Mucosa of descending colon (tissue), 3 donors: ENCODE measurements around the gene IMPG2. TPM values are rescaled to one million over a fixed set of nuclear protein-coding genes. Genes with fewer than 3 reads are reported as not detected.

Experiments used
- ATAC-seq: fragments of 200-7000 bp; cut with Tn5 transposase; one replicate; pipeline ENCODE4 v1.9.1; 2020; ENCODE audit warnings: mild to moderate bottlenecking, moderate library complexity
- DNase-seq, 3 donors: peaks; one replicate each; pipeline ENCODE4 v3.0.0-alpha.2; 2020
- H3K36me3 ChIP-seq: fragments of 200-600 bp; one replicate; pipeline ENCODE4 v1.8.0; 2021; ENCODE audit warnings: low read depth, mild to moderate bottlenecking
- H3K4me1 ChIP-seq: fragments of 200-600 bp; one replicate; pipeline ENCODE4 v1.8.0; 2021; ENCODE audit warnings: low read depth, mild to moderate bottlenecking
- H3K4me3 ChIP-seq: fragments of 200-600 bp; one replicate; pipeline ENCODE4 v1.8.0; 2021; ENCODE audit warnings: mild to moderate bottlenecking
- H3K9me3 ChIP-seq: fragments of 200-600 bp; one replicate; pipeline ENCODE4 v1.8.0; 2021; ENCODE audit warnings: mild to moderate bottlenecking
- intact Hi-C, 2 donors: fragments of 100-400 bp; cut with DNase I in 1 of 2; cut with micrococcal nuclease in 1 of 2; formaldehyde crosslinking; loops; one replicate each; pipeline versions ENCODE4 v1.11.0 to v1.11.1; 2022; cut with DNase I, micrococcal nuclease
- total RNA-seq, 3 donors: library from RNA; stranded (reverse); fragmentation: NEBNext Ultra II Directional in 2 of 3; extraction: Animal tissue kit (Norgen Biotek cat#: 25700) in 2 of 3; gene quantifications; one replicate each; pipeline versions ENCODE4 v1.2.1 to v1.2.4, GENCODE V29; 2021 to 2023
- TF ChIP-seq, protein P1 (sequence below): fragments of 200-600 bp; IDR thresholded peaks from one replicate; pipeline ENCODE4 v1.8.0; 2022; ENCODE audit warnings: antibody characterized with exemption, mild to moderate bottlenecking
- donor health status: DM: no; HTN: no; CAD: no; lungs with moderate emphysema.
- donor health status: DM: no; HTN: no; CAD: no.
- donor health status: DM: no; HTN: yes; CAD: no.

Gene IMPG2
- total RNA-seq, 3 donors from 2014 or later: 0.09 to 0.22 (median 0.12) TPM

DNA sequence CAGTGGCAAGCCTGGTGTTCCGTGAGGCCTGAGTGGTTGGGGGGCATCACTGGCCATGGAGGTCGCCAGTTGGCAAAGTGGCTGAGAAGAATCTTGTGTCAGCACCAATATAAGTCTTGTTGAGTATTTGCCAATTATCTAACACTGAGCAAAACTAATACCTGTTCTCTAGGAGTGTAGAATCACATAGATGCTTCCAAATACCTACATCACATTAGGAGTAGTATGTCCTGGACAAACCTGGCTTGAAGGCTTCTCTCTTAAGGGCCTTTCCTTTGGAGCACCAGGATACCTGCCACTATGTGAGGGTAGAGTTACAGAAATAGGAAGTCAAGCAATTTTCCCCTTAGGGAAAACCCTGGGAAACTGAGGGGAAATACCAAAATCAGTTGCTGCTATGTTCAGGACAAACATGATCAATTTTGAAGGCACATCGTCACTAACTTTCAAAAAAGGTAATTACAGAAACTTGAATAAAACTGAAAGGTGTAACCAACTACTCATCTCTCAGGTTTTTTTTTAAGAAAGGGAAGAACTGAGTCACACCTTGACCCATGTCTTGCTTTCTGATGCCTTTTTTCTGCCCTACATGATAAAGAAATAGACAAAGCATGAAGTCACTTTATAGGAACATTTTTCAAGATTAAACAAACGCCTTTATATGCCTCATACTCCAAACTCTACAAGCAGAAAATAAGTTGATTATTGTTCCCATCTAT is 100.4 kb downstream of the IMPG2 start:
- Histone ChIP-seq H3K36me3 (no peaks in the 10 kb centered on the region), H3K4me1 (no peaks in the 10 kb centered on the region), H3K9me3 (no peaks in the 10 kb centered on the region), H3K4me3 (no peak overlapping the region)
- DNase-seq (no peak), ATAC-seq (no peak)
- intact Hi-C loops: no loop called here
- TF ChIP-seq, protein P1, sequence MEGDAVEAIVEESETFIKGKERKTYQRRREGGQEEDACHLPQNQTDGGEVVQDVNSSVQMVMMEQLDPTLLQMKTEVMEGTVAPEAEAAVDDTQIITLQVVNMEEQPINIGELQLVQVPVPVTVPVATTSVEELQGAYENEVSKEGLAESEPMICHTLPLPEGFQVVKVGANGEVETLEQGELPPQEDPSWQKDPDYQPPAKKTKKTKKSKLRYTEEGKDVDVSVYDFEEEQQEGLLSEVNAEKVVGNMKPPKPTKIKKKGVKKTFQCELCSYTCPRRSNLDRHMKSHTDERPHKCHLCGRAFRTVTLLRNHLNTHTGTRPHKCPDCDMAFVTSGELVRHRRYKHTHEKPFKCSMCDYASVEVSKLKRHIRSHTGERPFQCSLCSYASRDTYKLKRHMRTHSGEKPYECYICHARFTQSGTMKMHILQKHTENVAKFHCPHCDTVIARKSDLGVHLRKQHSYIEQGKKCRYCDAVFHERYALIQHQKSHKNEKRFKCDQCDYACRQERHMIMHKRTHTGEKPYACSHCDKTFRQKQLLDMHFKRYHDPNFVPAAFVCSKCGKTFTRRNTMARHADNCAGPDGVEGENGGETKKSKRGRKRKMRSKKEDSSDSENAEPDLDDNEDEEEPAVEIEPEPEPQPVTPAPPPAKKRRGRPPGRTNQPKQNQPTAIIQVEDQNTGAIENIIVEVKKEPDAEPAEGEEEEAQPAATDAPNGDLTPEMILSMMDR: no peak

DNA sequence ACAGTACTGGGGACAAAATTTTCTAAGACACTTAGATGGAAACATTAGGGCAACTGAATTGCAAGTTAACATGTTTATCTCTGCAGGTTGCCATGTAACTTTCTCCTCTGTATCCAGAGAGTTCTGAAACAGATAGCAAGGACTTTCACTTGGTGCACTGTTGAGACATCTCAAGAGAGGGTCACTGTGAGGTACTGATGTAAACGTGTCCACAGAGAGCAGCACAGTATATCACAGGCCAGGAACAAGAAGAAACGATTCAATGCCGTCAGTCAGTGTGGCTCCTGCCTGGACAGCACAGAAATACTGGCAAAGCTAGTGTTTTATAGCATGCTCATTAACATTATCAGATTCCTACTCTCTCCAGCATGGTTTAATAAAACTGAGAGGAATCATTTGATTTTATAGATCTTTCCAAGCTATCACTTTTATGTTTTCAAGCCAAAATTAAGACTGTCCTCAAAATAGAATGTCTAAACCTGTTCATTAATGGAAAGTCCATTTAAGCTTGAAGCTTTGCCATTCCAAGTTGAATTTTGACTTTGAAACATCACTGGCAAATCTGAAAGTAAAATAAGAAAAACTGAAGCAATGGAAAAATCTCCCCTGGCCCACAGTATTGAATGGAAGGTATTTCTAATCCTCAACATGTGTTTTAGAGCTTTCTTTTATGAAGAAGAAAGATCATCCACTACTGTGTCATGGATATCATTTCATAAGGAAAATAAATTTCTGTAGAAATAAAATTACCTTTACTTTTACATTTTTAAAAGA is 102.7 kb downstream of the IMPG2 start:
- ATAC-seq (no peak), DNase-seq (no peak)
- Histone ChIP-seq H3K36me3 (no peaks in the 10 kb centered on the region), H3K4me3 (no peak overlapping the region), H3K4me1 (no peaks in the 10 kb centered on the region), H3K9me3 (peaks cover 3% of the 10 kb centered on the region)
- TF ChIP-seq, protein P1: no peak
- intact Hi-C loops: no loop called here

DNA sequence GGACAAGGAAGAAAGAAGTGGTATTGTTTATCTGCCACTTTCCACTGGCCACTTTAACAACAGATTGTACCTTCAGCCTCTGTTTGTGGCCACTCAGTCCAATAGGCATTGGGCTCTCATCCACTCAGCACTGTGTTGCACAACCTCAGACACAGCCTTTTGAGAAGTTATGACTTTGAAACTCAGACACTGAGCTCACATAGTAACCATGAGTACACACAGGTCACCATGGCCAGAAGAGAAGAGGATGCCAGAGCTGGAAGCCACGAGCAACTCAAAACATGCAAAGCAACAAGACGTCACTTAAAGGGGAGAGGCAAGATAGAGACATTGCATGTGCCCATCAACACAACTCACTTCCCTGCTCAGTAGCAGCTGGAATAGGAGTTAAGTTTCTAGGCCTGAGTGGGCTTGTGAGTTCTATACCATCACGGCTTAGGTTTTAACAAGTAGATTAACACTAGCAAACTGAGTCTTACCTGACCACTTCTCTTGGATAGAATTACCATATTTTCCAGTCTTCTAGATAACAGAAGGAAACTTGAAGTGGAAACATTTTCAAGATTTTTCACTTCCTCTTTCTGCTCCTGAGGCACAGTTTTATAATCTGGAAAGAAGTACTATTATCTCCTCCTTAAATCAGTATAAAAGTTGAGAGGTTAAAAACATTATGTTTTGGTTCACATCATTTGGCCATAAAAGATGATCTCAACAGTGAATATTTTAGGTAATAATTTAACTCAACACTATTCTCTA is 103.5 kb downstream of the IMPG2 start:
- DNase-seq: peak in 1 of 3 donors; percentile 12

DNA sequence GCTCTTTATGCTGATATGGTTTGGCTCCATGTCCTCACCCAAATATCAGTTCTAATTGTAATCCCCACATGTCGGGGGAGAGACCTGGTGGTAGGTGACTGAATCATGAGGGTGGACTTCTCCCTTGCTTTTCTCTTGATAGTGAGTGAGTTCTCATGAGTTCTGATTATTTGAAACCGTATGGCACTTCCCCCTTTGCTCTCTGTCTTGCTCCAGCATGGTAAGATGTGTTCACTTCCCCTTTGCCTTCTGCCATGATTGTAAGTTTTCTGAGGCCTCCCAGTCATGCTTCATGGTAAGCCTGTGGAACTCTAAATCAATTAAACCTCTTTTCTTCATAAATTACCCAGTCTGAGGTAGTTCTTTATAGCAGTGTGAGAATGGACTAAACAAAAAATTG is 107.6 kb downstream of the IMPG2 start:
- H3K9me3 ChIP-seq: peaks cover 3% of the 10 kb centered on the region

More for the DNA sequence above, 103.5 kb downstream of the IMPG2 start:
- peaks cover 3% of the 10 kb centered on the region for H3K9me3 ChIP-seq
- H3K4me3 ChIP-seq: no peak overlapping the region
- TF ChIP-seq, protein P1: no peak
- intact Hi-C loops: no loop called here
- H3K36me3 ChIP-seq: no peaks in the 10 kb centered on the region
- peak; percentile 45 for ATAC-seq
- no peaks in the 10 kb centered on the region for H3K4me1 ChIP-seq

DNA sequence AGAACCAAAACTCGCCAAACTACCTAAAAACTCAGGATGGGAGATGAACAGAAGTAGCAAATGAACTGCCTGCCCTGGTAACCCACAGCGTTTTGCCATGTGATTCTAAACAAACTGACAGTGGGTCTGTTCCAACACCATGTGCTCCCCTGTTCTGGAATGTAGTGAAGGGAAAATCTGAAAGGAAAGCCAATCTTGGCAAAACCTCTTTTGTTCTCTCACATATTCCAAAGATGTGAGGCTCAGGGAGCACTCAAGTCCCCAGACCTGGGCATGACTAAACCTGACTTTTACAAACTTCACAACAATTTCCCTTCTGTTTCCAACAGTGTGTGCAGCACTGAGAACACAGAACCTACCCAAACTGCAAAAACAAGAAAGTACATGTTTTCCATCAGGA is 116.1 kb downstream of the IMPG2 start:
- Histone ChIP-seq H3K9me3 (no peaks in the 10 kb centered on the region), H3K36me3 (no peaks in the 10 kb centered on the region), H3K4me1 (no peaks in the 10 kb centered on the region), H3K4me3 (no peak overlapping the region)
- ATAC-seq (no peak), DNase-seq (no peak)
- intact Hi-C loops: no loop called here
- TF ChIP-seq, protein P1: no peak

More for the DNA sequence above, 107.6 kb downstream of the IMPG2 start:
- Histone ChIP-seq H3K4me3 (no peak overlapping the region), H3K36me3 (no peaks in the 10 kb centered on the region), H3K4me1 (no peaks in the 10 kb centered on the region)
- TF ChIP-seq, protein P1: no peak
- no peak for ATAC-seq
- intact Hi-C loops: no loop called here
- DNase-seq: no peak
